CD4-positive, alpha-beta T cell treated with Interleukin-4 for 1 hour (primary cell): ENCODE data around the gene NDUFA6.
"Not testable (repeated sequence)": the region's sequence is repeated elsewhere in the genome, so short reads cannot be mapped to it uniquely, and the experiment has no call there.

Experiments
- DNase-seq, 2 donors: peaks; one replicate each; pipeline ENCODE4 v3.0.0-alpha.2; 2020 to 2022

NDUFA6 gene

DNA sequence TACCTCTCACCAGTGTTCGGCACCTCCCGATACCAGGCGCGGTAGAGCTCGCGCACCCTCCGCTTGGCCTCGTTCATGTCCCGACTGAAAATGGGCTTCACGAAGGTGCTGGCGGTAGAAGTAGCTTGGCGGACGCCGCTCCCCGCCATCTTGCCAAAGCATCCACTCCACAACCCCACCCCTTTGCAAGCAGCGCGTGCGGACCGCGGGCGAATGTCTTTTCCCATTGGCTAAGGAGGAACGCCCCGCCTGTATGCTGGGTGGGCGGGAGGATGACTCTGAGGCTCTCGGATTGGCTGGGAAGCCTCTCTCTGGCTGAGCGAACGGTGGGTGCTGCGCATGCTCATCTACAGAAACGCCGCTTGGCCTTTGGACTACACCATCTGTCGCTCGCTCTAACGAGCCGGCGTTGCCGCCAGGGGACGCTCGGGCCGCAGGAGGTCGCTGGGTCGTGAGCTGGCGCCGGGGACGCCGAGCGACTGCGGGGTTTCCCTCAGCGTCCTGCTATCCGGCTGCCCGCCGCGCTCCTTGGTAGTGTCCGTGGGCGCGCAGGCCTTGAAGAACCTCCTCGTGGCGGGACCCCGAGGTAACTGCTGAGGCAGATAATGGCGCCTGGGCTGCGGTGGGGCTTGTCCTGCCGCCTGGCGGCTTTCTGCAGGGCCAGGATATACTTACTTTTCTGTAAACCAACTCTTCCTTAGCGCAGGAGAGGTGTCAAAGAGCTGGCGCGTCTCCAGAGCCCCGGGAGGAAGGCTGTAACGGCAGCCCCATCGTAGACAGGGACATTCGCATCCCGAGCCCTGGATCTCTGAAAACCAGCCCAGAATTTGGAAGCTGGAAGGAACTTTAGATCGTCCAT lies at the start of gene NDUFA6:
Gene NDUFA6 (minus strand): TSS at position 177 of the 859 bp plus-strand sequence. CDS start 28 bp downstream, at position 149.
- DNase-seq: peak; percentile 100

DNA sequence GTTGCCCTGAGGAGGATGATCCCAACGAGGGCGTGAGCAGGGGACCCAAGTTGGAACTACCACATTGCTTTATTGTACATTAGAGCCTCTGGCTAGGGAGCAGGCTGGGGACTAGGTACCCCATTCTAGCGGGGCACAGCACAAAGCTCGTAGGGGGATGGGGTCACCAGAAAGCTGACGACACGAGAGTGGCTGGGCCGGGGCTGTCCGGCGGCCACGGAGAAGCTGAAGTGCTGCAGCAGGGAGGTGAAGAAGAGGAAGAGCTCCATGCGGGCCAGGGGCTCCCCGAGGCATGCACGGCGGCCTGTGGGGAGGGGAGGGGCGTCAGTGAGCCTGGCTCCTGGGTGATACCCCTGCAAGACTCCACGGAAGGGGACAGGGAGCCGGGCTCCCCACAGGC lies 49.6 kb upstream of the NDUFA6 start:
- DNase-seq: not testable (repeated sequence)

GRCh38 chr22:42139508-42139907 lies 48.9 kb upstream of the NDUFA6 start:
- not testable (repeated sequence) for DNase-seq

DNA sequence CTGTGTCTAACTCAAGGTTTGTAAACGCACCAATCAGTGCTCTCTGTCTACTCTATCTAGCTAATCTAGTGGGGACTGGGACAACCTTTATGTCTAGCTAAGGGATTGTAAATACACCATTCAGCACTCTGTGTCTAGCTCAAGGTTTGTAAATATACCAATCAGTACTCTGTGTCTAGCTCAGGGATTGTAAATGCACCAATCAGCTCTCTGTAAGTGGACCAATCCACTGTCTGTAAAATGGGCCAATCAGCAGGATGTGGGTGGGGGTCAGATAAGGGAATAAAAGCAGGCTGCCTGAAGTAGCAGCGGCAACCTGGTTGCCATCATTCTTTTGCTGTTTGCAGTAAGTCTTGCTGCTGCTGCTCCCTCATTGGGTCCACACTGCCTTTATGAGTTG lies 48.4 kb upstream of the NDUFA6 start:
- no peak for DNase-seq

DNA sequence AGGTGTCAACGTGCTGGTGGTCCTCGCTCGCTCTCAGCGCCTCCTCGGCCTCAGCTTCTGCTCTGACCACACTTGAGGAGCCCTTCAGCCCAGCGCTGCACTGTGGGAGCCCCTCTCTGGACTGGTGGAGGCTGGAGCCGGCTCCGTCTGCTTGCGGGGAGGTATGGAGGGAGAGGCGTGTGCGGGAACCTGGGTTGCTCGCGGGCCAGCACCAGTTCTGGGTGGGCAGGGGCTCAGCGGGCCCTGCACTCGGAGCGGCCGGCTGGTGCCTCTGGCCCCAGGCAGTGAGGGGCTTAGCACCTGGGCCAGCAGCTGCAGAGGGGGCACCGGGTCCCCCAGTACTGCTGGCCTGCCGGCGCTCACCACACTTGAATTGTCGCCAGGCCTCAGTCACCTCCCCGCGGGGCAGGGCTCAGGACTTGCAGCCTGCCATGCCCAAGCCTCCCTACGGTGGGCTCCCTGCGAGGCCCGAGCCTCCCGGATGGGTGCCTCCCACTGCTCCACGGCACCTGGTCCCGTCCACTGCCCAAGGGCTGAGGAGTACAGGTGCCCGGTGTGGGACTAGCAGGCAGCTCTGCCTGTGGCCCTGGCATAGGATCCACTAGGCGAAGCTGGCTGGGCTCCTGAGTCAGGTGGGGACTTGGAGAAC lies 47.7 kb upstream of the NDUFA6 start:
- no peak for DNase-seq

DNA sequence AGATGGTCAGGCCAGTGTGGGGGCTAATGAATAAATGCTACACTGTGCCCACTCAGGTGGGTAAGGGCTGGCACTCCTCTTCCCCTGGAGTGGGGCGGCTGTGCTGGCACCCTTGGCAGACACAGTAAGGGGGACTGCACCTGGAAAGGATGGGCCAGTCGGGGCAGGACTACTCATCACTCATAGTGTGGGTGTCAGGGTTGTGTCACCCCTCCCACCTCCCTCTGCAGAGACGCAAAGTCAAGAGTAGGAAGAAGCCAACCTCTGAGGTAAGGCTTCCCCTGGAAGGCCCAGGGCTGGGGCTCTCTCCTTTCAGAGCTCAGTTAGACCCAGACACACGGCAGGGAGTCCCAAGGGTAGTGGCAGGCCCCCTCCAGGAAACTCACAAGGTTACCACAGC lies 45.1 kb upstream of the NDUFA6 start:
- not testable (repeated sequence) for DNase-seq

GRCh38 chr22:42134100-42135020 lies 43.8 kb upstream of the NDUFA6 start:
- no peak for DNase-seq

GRCh38 chr22:42132457-42132856 lies 41.9 kb upstream of the NDUFA6 start:
- no peak for DNase-seq

DNA sequence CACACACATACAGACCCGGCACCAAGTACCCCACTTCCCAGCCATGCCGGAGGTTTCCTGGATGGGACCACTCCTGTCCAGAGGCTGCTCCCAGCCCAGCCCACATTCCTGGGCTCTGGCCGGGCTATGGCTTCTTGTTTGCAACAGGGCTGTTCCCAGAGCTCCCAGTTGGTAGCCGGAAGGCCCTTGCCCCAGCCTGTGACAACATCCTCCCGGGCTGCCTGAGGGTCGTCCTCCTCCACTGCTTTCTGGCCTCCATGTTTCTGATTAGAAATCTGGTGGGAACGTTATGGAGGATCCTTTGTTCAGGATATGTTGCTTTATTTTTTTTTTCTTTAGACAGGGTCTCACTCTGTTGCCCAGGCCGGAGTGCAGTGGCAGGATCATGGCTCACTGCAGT lies 41.0 kb upstream of the NDUFA6 start:
- DNase-seq: no peak

GRCh38 chr22:42130639-42131431 lies 40.3 kb upstream of the NDUFA6 start, which contains the start of gene CYP2D6:
TSS of gene CYP2D6 (minus strand) at chr22:42130810. CDS start at chr22:42130791, 19 bp downstream.
- not testable (repeated sequence) for DNase-seq

GRCh38 chr22:42130182-42130581 lies 39.6 kb upstream of the NDUFA6 start:
- DNase-seq: not testable (repeated sequence)

DNA sequence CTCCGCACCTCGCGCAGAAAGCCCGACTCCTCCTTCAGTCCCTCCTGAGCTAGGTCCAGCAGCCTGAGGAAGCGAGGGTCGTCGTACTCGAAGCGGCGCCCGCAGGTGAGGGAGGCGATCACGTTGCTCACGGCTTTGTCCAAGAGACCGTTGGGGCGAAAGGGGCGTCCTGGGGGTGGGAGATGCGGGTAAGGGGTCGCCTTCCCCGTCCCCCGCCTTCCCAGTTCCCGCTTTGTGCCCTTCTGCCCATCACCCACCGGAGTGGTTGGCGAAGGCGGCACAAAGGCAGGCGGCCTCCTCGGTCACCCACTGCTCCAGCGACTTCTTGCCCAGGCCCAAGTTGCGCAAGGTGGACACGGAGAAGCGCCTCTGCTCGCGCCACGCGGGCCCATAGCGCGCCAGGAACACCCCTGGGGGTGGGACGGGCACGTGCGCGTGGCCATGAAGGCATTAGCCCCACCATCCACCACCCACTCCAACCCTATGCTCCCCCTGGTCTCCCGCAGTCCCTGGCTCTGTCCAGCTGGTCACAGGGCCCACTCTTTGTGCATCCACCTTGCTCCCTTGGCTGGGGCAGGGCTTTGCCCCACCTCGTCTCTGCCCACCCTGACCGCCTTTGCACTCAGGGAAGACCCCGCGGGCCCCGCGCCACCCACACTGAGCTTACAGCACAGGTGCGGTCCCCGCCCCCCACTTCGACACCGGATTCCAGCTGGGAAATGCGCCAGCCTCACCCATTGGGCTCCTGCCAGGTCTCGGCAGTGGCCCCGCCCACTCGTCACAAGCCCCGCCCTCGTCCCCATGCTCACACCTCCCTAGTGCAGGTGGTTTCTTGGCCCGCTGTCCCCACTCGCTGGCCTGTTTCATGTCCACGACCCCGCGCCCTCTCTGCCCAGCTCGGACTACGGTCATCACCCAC lies 38.5 kb upstream of the NDUFA6 start:
- not testable (repeated sequence) for DNase-seq

DNA sequence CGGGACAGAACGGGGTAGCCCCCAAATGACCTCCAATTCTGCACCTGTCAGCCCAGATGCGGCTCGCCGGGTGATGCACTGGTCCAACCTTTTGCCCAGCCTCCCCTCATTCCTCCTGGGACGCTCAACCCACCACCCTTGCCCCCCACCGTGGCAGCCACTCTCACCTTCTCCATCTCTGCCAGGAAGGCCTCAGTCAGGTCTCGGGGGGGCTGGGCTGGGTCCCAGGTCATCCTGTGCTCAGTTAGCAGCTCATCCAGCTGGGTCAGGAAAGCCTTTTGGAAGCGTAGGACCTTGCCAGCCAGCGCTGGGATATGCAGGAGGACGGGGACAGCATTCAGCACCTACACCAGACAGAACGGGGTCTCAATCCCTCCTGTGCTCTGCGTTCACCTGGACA lies 37.4 kb upstream of the NDUFA6 start:
- DNase-seq: not testable (repeated sequence)

GRCh38 chr22:42127606-42128005 lies 37.0 kb upstream of the NDUFA6 start:
- no peak for DNase-seq

- not testable (repeated sequence) for DNase-seq
Measured at GRCh38 chr22:42123529-42123928, 33.0 kb upstream of the NDUFA6 start.

- peak in 1 of 2 donors; percentile 60 for DNase-seq
Measured at GRCh38 chr22:42120231-42121021, 29.9 kb upstream of the NDUFA6 start.

- no peak for DNase-seq
Measured at GRCh38 chr22:42116848-42117424, 26.4 kb upstream of the NDUFA6 start.

- not testable (repeated sequence) for DNase-seq
Measured at GRCh38 chr22:42115420-42115830, 24.9 kb upstream of the NDUFA6 start.

DNA sequence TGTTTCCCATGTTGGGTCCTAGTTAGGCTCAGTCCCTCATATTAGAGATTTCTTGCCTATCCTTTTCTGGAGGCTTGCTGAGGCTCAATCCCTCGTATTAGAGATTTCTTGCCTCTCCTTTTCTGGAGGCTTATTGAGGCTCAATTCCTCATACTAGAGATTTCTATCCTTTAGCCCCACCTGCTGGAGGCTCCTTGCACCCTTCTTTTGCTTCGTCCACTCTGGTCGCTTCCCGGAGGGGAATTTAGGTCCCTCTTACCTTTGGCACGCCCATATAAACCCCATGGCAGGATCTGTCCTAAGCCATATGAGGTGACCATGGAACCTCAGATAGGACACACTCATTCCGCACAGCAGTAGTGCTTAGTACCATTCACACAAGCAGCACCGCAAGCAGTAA lies 24.1 kb upstream of the NDUFA6 start:
- no peak for DNase-seq

GRCh38 chr22:42112793-42113192 lies 22.2 kb upstream of the NDUFA6 start:
- not testable (repeated sequence) for DNase-seq
